ENCODE data around the gene SAMD13.

SAMD13 gene

GRCh38 chr1:84376000-84376910, 74.7 kb downstream of the SAMD13 start:
- DNase-seq: no peak

- no peak for DNase-seq
Measured at GRCh38 chr1:84377480-84378095, 76.1 kb downstream of the SAMD13 start.

GRCh38 chr1:84379138-84379916, 77.8 kb downstream of the SAMD13 start:
- no peak for DNase-seq

- DNase-seq: no peak
Measured at GRCh38 chr1:84379917-84380180, 78.3 kb downstream of the SAMD13 start.

- DNase-seq: no peak
Measured at GRCh38 chr1:84382127-84382526, 80.6 kb downstream of the SAMD13 start.

GRCh38 chr1:84385347-84385746, 83.8 kb downstream of the SAMD13 start:
- DNase-seq: no peak

GRCh38 chr1:84386716-84387479, 85.4 kb downstream of the SAMD13 start:
- no peak for DNase-seq

GRCh38 chr1:84387480-84388163, 86.1 kb downstream of the SAMD13 start:
- DNase-seq: no peak

GRCh38 chr1:84390226-84390625, 88.7 kb downstream of the SAMD13 start:
- DNase-seq: no peak

- no peak for DNase-seq
Measured at GRCh38 chr1:84398175-84399155, 97.0 kb downstream of the SAMD13 start, which contains the start of gene DNASE2B. Gene DNASE2B, plus strand, starts transcription at chr1:84398484. Its CDS starts 81 bp downstream, at chr1:84398565.

Data from cerebellar nuclear complex (tissue), 1 donor.